Neural progenitor cell (in vitro differentiated cells): ENCODE measurements around the gene DIMT1.

Experiments used
- CTCF ChIP-seq: fragments of 200-600 bp; sonication (generic); IDR thresholded peaks from 2 replicates; pipeline ENCODE4 v1.5.1; 2017; ENCODE audit warnings: antibody characterized with exemption, mild to moderate bottlenecking
- EZH2 ChIP-seq: fragments of 200-600 bp; sonication (generic); IDR thresholded peaks from 2 replicates; pipeline ENCODE4 v1.6.1; 2017; ENCODE audit warnings: antibody characterized with exemption, mild to moderate bottlenecking, moderate library complexity
- EZH2phosphoT487 ChIP-seq: fragments of 200-600 bp; sonication (generic); IDR thresholded peaks from 2 replicates; pipeline ENCODE4 v1.6.1; 2017; ENCODE audit warnings: antibody characterized with exemption

GRCh38 chr5:62373382-62373781 lies 30.3 kb downstream of the DIMT1 start:
- TF ChIP-seq CTCF (no peak), EZH2phosphoT487 (no peak), EZH2 (no peak)
